ENCODE measurements around the gene SYNJ2.

The SYNJ2 gene

GRCh38 chr6:158115102-158115501, 133.4 kb downstream of the SYNJ2 start:
- H3K27ac ChIP-seq = no peak overlapping the region

DNA sequence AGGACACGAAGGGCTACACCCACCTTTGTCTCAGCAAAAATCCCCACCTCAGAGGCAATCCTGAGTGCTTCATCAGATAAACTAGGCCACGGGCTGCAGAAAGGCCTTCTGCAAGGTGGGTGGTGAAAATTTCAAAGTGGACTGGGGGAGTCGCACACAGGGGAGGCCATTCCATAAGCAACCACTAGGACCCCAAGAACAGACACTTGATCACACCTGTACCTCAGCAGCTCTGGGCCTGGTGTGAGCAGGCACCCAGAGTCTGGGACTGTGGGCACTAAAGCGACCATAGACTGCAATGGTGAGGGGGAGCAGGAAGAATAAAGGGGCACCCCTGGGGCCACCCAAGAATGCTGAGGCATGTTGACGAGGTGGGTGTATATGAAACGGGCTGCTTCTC, 133.8 kb downstream of the SYNJ2 start:
- TF ChIP-seq CTCF (conservative IDR thresholded peaks at IDR 0.05) = no peak
- no peak overlapping the region for H3K27ac ChIP-seq

More at GRCh38 chr6:158115102-158115501, 133.4 kb downstream of the SYNJ2 start:
- TF ChIP-seq CTCF (conservative IDR thresholded peaks at IDR 0.05) = no peak

DNA sequence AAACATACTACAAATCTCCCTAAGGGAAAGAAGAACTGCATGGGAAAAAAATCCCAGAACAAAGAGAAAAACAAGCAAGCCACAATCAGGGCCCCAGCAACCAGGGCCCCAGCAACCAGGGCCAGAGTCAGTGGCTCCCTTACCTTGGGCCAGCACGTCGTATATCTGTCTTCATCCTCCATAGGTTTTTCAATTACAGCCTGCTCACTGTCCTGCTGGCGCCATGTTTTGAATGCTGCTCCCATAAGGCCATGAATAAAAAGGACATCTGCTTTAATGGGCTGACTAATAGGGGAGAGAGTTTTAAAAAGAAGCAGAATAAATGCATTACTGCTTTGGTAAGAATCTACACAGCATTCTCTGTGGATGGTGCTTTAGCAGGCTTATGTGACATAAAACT, 137.2 kb downstream of the SYNJ2 start:
- TF ChIP-seq CTCF (conservative IDR thresholded peaks at IDR 0.05) = no peak
- no peak overlapping the region for H3K27ac ChIP-seq

- TF ChIP-seq CTCF (conservative IDR thresholded peaks at IDR 0.05) = no peak
Measured at GRCh38 chr6:158121335-158121734, 139.7 kb downstream of the SYNJ2 start.

GRCh38 chr6:158122048-158122447, 140.4 kb downstream of the SYNJ2 start:
- H3K27ac ChIP-seq = no peak overlapping the region
- TF ChIP-seq CTCF (conservative IDR thresholded peaks at IDR 0.05) = no peak

More at GRCh38 chr6:158121335-158121734, 139.7 kb downstream of the SYNJ2 start:
- no peak overlapping the region for H3K27ac ChIP-seq

- TF ChIP-seq CTCF (conservative IDR thresholded peaks at IDR 0.05) = no peak
- H3K27ac ChIP-seq = no peak overlapping the region
Measured at GRCh38 chr6:158124288-158124687, 142.6 kb downstream of the SYNJ2 start.

GRCh38 chr6:158125271-158125670, 143.6 kb downstream of the SYNJ2 start:
- no peak overlapping the region for H3K27ac ChIP-seq
- no peak for TF ChIP-seq CTCF (conservative IDR thresholded peaks at IDR 0.05)

GRCh38 chr6:158131926-158132325, 150.3 kb downstream of the SYNJ2 start:
- no peak overlapping the region for H3K27ac ChIP-seq
- peak; percentile 53 for TF ChIP-seq CTCF (conservative IDR thresholded peaks at IDR 0.05)
